Measurements from ENCODE around the gene HDAC9.

- TF ChIP-seq POLR2A (IDR thresholded peaks at IDR 0.05; ENCODE audit: borderline replicate concordance, extremely low read depth, insufficient read depth, insufficient read length) (no peak), EZH2 (IDR thresholded peaks at IDR 0.05) (no peak), CTCF (IDR thresholded peaks at IDR 0.05 in 2 of 3, conservative IDR thresholded peaks at IDR 0.05 in 1 of 3; ENCODE audit: borderline replicate concordance in 1 of 3, insufficient read depth in 1 of 3, low read depth in 2 of 3, low read length in 2 of 3) (no peak), MAX (IDR thresholded peaks at IDR 0.05) (no peak), ZBTB33 (IDR thresholded peaks at IDR 0.05; ENCODE audit: extremely low read depth, insufficient replicate concordance, low read length) (no peak), JUND (IDR thresholded peaks at IDR 0.05) (no peak), REST (IDR thresholded peaks at IDR 0.05; ENCODE audit: low read depth) (no peak), SRF (IDR thresholded peaks at IDR 0.05; ENCODE audit: low read depth) (no peak), CEBPB (IDR thresholded peaks at IDR 0.05; ENCODE audit: low read depth) (no peak), SIN3A (IDR thresholded peaks at IDR 0.05; ENCODE audit: low read depth) (no peak), ZNF274 (IDR thresholded peaks at IDR 0.05; ENCODE audit: low read depth, low read length) (no peak)
Measured at GRCh38 chr7:18647582-18647981, 152.0 kb downstream of the HDAC9 start.
